HG02610 (cell line): ENCODE results near the gene TEX54.
"Not testable (repeated sequence)": the region's sequence is repeated elsewhere in the genome, so short reads cannot be mapped to it uniquely, and the experiment has no call there.

ENCODE experiments used
- ATAC-seq: cut with Tn5 transposase; IDR thresholded peaks from one replicate; pipeline ENCODE4 v1.9.1; 2021; ENCODE audit warnings: mild to moderate bottlenecking, moderate library complexity; ENCODE audit not compliant: unreplicated experiment

TEX54 gene

GRCh38 chr11:62832336-62833234, at the start of gene TEX54:
Gene TEX54, minus strand, starts transcription at chr11:62832841.
- peak; percentile 1 for ATAC-seq

DNA sequence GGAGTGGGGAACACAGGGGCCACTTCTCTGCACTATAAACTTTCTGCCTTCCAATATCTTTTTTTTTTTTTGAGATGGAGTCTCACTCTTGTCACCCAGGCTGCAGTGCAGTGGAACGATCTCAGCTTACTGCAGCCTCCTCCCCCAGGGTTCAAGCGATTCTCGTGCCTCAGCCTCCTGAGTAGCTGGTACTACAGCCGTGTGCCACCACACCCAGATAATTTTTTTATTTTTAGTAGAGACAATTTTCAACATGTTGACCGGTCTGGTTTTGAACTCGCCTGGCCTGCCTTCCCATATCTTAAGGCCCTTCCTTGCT, 49.7 kb upstream of the TEX54 start:
- ATAC-seq, result no peak

DNA sequence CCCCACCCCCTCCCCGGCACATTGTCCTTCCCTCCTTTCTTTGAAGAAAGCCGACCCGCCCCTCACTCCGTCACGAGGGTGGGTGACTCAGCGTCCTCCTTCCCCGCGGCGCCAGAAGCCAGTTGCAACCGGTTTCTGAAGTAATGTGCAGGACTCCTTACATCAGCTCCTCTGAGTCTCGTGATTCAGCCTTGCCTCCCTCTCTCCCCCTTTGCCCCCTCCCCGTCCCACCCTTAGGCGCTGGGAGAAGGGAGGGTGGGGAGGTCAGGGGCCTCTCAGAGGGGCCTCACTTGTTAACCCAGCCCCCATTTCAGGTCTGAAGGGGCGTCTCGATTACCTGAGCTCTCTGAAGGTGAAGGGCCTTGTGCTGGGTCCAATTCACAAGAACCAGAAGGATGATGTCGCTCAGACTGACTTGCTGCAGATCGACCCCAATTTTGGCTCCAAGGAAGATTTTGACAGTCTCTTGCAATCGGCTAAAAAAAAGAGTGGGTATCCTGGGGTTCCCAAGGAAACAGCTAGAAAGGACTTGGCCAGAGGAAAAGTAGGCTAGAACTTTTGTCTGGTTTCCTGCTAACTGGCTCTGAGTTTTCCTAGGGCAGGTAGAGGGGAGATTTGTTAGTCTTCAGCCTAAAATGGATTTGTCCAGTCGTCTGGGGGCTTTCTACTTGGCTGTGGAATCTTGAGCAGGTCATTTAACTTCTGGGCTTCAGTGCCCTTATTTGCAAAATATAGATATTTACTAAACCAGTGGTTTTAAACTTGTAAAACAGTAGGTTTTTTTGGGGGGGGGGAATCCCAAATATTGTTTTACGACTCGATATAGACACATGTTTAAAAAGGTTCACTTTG, 49.2 kb upstream of the TEX54 start:
- ATAC-seq, result peak; percentile 49

DNA sequence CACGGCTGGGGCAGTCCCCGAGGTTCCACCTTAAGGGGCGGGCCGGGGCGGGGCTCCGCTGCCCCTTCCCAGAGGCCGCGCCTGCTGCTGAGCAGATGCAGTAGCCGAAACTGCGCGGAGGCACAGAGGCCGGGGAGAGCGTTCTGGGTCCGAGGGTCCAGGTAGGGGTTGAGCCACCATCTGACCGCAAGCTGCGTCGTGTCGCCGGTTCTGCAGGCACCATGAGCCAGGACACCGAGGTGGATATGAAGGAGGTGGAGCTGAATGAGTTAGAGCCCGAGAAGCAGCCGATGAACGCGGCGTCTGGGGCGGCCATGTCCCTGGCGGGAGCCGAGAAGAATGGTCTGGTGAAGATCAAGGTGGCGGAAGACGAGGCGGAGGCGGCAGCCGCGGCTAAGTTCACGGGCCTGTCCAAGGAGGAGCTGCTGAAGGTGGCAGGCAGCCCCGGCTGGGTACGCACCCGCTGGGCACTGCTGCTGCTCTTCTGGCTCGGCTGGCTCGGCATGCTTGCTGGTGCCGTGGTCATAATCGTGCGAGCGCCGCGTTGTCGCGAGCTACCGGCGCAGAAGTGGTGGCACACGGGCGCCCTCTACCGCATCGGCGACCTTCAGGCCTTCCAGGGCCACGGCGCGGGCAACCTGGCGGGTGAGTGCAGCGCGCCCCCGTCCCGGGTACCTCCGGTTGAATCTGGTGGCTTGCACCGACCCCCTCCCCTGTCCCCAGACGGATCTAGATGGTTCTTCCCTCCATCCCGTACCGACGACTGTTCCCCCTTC, 48.4 kb upstream of the TEX54 start, which contains the start of gene SLC3A2:
SLC3A2 (plus strand) TSS at position 94 of the 776 bp plus-strand sequence; CDS start at position 222, 128 bp downstream.
- ATAC-seq, result peak; percentile 75

DNA sequence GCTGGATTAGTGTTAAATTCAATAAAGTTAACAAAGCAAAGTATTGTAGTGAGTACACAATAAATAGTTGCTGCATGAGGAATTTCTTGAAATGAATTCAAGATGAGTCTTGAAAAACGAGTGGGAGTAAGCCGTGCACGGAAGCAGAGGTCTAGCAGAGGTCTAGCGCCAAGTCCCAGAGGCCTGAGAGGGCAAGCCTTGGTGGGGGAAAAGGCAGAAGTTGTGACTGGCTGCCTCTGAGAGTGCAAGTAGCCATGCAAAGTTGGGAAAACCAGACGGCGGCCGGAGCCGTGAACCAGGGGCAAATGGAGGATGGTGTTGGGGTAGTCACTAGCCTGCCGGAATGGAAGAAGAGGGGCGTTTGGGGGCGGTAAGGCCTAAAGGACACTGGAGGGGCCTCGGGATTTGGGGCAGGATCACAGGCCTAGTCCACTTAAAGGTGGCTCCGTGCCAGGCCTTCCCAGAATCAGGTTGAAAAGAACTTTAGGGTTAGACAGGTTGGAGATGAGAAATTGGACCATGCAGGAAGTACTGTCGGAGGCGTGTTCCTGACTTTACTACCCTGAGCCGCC, 47.7 kb upstream of the TEX54 start:
- peak; percentile 24 for ATAC-seq

GRCh38 chr11:62879235-62879978, 46.8 kb upstream of the TEX54 start:
- no peak for ATAC-seq

- ATAC-seq, result no peak
Observed at GRCh38 chr11:62876712-62877111, 44.1 kb upstream of the TEX54 start.

- no peak for ATAC-seq
Observed at GRCh38 chr11:62875698-62876478, 43.2 kb upstream of the TEX54 start.

GRCh38 chr11:62874851-62875250, 42.2 kb upstream of the TEX54 start:
- ATAC-seq, result no peak

DNA sequence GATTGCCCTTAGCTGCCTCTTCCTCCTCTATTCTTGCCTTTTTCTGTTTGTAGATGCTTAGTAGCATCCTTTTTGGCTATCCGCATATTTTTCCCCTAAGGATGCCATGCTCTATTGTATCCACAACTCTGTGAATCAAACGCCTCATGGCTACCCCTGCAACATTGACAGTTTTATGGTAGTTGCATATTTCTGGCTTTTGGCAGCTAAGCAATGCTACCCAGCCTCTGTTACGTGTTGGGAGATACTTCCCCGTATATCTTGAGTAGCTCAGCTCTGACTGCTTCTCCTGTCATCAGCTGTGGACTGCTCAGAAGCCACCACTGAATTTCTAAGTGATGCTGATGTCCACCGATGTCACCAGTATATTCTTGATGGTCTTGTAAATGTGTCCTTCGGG, 33.0 kb upstream of the TEX54 start:
- ATAC-seq, result no peak

- ATAC-seq, result no peak
Observed at GRCh38 chr11:62863687-62864335, 31.2 kb upstream of the TEX54 start.

DNA sequence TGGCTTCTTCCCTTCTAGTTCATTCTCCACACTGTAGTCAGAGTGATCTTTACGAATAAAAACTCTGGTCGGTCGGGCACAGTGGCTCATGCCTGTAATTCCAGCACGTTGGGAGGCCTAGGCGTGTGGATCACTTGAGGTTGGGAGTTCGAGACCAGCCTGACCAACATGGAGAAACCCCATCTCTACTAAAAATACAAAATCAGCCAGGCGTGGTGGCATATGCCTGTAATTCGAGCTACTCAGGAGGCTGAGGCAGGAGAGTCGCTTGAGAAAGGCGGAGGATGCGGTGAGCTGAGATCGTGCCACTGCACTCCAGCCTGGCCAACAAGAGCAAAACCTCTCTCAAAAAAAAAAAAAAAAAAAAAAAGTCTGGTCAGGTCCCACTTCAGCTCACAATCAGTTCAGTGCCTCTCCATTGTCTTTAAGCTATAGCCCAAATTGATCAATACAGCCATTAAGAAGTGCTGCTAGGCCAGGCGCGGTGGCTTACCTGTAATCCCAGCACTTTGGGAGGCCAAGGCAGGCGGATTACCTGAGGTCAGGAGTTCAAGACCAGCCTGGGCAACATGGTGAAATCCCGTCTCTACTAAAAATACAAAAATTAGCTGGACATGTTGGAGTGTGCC, 29.0 kb upstream of the TEX54 start:
- not testable (repeated sequence) for ATAC-seq

DNA sequence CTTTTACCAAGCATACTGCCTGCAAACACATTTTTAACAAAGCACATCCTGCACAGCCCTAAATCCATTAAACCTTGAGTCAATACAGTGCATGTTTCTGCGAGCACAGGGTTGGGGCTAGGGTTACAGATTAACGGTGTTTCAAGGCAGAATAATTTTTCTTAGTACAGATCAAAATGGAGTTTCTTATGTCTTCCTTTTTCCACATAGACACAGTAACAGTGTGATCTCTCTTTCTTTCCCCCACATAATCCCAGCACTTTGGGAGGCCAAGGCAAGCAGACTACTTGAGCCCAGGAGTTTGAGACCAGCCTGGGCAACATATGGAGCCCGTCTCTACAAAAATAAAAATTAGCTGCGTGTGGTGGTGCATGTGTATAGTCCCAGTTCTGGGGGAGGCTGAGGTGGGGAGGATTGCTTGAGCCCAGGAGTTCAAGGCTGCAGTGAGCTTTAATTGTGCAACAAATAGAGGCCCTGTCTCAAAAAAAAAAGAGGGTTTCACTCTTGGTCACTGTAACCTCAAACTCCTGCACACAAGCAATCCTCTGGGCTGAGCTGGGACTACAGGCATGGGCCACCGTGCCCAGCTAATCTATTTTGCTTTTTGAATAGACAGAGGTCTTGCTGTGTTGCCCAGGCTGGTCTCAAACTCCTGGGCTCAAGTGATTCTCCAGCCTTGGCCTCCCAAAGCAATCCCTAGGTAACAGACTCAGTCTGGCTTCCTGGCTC, 28.4 kb upstream of the TEX54 start:
- no peak for ATAC-seq

- ATAC-seq, result not testable (repeated sequence)
Observed at GRCh38 chr11:62859281-62859703, 26.7 kb upstream of the TEX54 start.

- no peak for ATAC-seq
Observed at GRCh38 chr11:62858201-62858600, 25.6 kb upstream of the TEX54 start.

DNA sequence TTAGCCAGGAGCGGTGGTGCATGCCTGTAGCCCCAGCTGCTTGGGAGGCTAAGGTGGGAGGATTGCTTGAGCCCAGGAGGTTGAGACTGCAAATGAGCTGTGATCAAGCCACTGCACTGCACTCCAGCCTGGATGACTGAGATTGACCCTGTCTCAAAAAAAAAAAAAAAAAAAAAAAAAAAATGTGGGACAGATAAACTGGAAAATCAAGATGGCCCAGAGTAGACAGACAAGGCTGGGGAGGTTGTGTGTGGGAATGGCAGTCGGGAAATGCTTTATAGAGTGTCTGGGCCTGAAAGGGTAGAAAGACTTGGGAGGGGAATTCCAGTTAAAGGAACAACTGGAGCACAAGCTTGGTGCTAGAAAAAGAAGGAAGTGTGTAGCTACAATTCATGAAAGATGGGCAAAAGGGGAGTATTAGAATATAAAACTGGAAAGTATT, 24.9 kb upstream of the TEX54 start:
- no peak for ATAC-seq

- ATAC-seq, result no peak
Observed at GRCh38 chr11:62856333-62856895, 23.8 kb upstream of the TEX54 start.
